ENCODE data around the gene FBP2. TPM values are rescaled to one million over a fixed set of nuclear protein-coding genes. Genes with fewer than 3 reads are reported as not detected.
"Not testable (repeated sequence)": the region's sequence is repeated elsewhere in the genome, so short reads cannot be mapped to it uniquely, and the experiment has no call there.

The FBP2 gene
- total RNA-seq, 1 donor from 2014 or later: not detected

DNA sequence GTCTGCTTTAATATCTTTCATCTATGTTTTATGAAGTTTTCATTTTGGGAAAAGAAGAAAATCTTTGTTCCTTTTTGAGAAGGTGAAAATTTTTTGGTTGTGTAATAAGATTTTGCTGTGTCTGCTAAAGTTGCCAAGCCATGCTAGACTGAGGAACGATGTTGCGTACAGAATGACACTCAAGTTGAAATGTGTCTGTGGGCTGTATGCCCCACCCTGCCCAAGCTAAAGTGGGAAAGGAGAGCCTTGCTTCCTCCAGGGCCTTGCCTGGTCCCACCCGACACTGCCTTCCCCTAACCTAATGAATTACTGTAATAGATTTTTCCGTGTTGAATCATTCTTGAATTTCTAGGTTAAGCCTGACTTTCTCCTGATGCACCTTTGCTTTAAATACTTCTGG, 36.2 kb downstream of the FBP2 start:
- TF ChIP-seq, protein P1, sequence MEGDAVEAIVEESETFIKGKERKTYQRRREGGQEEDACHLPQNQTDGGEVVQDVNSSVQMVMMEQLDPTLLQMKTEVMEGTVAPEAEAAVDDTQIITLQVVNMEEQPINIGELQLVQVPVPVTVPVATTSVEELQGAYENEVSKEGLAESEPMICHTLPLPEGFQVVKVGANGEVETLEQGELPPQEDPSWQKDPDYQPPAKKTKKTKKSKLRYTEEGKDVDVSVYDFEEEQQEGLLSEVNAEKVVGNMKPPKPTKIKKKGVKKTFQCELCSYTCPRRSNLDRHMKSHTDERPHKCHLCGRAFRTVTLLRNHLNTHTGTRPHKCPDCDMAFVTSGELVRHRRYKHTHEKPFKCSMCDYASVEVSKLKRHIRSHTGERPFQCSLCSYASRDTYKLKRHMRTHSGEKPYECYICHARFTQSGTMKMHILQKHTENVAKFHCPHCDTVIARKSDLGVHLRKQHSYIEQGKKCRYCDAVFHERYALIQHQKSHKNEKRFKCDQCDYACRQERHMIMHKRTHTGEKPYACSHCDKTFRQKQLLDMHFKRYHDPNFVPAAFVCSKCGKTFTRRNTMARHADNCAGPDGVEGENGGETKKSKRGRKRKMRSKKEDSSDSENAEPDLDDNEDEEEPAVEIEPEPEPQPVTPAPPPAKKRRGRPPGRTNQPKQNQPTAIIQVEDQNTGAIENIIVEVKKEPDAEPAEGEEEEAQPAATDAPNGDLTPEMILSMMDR (IDR thresholded peaks at IDR 0.05; ENCODE audit: insufficient read depth, low read length, severe bottlenecking): no peak
- DNase-seq (ENCODE audit: low read depth) (no peak), FAIRE-seq (no peak)
- no peaks in the 10 kb centered on the region for H3K36me3 ChIP-seq (ENCODE audit: control insufficient read depth, insufficient read depth, low read length)
- no peak overlapping the region for H3K4me3 ChIP-seq (ENCODE audit: low read depth, low read length)
- H3K27me3 ChIP-seq (ENCODE audit: control insufficient read depth, insufficient read depth, low read length): no peaks in the 10 kb centered on the region

DNA sequence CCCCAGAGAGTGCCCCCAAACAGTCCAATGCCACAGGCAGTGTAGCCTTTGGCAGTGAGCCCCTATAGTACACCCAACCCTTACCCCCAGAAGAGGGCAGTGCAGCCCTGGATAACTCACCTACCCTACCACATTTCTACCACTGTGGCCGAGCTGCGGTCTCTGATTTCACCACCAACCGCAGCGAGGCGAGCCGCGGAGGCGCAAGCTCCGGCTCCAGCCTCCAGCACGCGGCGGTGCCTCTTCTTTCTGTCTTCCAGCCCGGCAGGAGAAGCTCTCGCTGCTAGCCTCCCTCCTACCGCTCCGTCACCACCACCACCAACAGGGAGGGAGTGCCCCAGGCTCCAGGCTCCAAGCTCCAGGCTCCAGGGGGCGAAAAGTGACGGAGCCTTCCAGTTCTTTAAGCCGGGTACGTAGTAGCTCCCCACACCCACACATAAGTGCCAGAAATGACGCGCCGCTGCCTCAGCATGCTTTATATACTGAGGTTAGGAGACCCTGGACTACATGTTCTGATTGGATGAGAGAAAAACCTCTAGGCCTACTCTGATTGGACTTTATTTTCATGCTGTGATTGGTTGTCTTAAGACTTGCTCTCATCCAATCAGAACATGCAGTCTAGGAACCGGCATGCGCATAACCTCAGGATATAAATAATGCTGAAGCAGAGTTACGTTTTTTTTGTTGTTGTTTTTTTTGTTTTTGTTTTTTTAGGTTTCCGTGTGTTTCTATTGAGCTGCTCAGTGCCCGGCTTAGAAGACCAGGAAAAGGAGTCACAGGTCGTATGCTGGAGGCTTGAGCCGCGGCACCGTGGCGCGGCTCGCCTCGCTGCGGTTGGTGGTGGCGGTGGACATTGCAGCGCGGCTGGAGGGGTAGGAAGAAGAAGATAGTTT, 38.9 kb downstream of the FBP2 start, which contains the start of gene PCAT7:
Gene PCAT7 (plus strand): TSS at position 645 of the 893 bp plus-strand sequence.
- no peak for FAIRE-seq
- no peaks in the 10 kb centered on the region for H3K27me3 ChIP-seq (ENCODE audit: control insufficient read depth, insufficient read depth, low read length)

DNA sequence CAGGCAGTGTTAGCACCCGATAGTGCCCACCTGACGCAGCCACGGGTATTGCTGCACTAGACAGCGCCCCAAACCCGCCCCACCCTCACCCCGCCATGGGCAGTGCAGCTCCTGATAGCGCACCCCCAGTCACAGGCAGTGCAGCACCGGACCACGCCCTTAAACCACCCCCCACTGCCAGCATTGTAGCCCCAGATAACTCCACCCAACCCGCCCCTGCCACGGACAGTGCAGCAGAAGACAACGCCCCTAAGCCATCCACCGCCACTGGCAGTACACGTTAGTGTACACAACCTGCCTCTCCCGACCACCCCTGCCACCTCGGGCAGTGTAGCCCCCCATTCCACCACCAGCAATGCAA, 39.6 kb downstream of the FBP2 start:
- DNase-seq (ENCODE audit: low read depth) (no peak), FAIRE-seq (no peak)
- no peak overlapping the region for H3K4me3 ChIP-seq (ENCODE audit: low read depth, low read length)
- no peaks in the 10 kb centered on the region for H3K27me3 ChIP-seq (ENCODE audit: control insufficient read depth, insufficient read depth, low read length)
- TF ChIP-seq, protein P1 (IDR thresholded peaks at IDR 0.05; ENCODE audit: insufficient read depth, low read length, severe bottlenecking): no peak
- H3K36me3 ChIP-seq (ENCODE audit: control insufficient read depth, insufficient read depth, low read length): no peaks in the 10 kb centered on the region

More for the DNA sequence above, 38.9 kb downstream of the FBP2 start, which contains the start of gene PCAT7:
- peak; percentile 42 for DNase-seq (ENCODE audit: low read depth)
- peak within 1 kb of the TSS; percentile 5 for H3K4me3 ChIP-seq (ENCODE audit: low read depth, low read length)
- H3K36me3 ChIP-seq (ENCODE audit: control insufficient read depth, insufficient read depth, low read length): no peaks in the 10 kb centered on the region
- TF ChIP-seq, protein P1 (IDR thresholded peaks at IDR 0.05; ENCODE audit: insufficient read depth, low read length, severe bottlenecking): peak; percentile 47

DNA sequence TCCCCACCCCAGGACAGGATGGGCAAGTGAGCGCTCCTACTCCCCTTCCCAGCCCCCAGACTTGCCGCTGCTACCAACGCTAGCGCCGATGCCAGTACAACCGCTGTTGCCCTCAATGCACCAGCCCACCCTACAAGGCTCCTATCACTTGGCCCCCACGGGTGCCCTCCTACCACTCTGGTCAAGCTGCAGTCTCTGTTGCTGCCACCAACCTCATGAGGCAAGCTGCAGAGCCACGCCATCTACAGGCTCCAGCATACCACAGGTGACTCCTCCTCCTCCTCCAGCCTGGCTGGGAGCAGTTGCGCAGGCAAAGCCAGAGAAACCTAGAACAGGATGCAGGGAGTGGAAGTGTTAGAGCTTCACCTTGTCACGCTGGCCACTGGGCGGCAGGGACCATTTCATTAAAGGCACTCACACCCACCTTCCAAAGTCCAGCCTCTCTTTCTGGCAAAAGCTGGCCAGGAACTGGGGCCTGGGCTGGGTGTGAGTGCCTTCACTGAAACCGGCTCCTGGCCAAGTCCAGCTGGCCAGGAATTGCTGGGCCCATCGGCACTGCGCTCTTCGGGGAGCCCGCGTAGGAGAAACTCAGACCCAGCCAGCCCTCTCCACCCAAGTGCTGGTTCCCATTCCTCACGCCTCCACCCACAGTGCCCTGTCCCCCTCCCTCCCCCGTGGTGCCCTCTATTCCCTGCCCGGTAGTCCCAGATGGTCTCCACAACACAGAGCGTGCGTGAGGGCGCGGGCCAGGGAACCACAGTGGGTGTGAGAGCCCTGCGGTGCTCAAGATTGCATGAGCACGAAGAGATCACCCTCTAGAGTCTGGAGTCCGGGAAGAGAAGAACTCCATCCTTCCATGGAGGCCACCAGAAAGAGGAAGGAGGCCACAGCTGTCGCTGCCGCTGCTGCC, 40.3 kb downstream of the FBP2 start:
- TF ChIP-seq, protein P1 (IDR thresholded peaks at IDR 0.05; ENCODE audit: insufficient read depth, low read length, severe bottlenecking): no peak
- no peak overlapping the region for H3K4me3 ChIP-seq (ENCODE audit: low read depth, low read length)
- no peak for FAIRE-seq
- no peaks in the 10 kb centered on the region for H3K36me3 ChIP-seq (ENCODE audit: control insufficient read depth, insufficient read depth, low read length)
- H3K27me3 ChIP-seq (ENCODE audit: control insufficient read depth, insufficient read depth, low read length): no peaks in the 10 kb centered on the region
- no peak for DNase-seq (ENCODE audit: low read depth)

DNA sequence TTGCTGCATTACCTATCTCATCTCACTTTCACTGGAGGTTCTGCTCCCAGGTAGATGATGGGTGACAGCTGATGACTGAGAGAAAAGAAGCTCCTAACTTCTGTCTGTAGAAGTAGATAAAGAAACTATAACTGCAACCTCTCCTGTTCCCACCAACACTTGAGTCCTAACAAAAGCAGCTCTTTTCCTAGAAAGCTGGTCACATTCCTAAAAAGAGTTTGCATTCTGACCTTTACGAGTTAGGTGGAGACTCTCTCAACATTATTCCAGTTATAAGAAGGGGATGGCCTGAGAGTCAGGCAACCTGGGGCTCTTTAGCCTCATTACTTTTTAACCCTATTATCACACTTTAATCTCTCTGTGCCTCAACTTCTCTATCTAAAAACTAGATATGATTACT, 47.7 kb downstream of the FBP2 start:
- no peak for DNase-seq (ENCODE audit: low read depth)
- TF ChIP-seq, protein P1 (IDR thresholded peaks at IDR 0.05; ENCODE audit: insufficient read depth, low read length, severe bottlenecking): no peak
- H3K4me3 ChIP-seq (ENCODE audit: low read depth, low read length): no peak overlapping the region

DNA sequence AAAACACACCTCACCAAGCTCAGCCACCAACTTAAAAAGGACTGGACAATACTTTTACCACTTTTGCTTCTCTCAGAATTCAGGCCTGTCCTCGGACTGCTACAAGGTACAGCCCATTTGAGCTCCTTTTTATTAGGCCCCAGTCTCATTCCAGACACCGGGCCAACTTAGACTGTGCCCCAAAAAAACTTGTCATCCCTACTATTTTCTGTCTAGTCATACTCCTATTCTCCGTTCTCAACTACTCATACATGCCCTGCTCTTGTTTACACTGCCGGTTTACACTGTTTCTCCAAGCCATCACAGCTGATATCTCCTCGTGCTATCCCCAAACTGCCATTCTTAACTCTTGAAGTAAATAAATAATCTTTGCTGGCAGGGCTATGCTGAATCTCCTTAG, 49.3 kb downstream of the FBP2 start:
- not testable (repeated sequence) for H3K36me3 ChIP-seq (ENCODE audit: control insufficient read depth, insufficient read depth, low read length); H3K4me3 ChIP-seq (ENCODE audit: low read depth, low read length); H3K27me3 ChIP-seq (ENCODE audit: control insufficient read depth, insufficient read depth, low read length); FAIRE-seq; DNase-seq (ENCODE audit: low read depth)

More for the DNA sequence above, 47.7 kb downstream of the FBP2 start:
- no peaks in the 10 kb centered on the region for H3K27me3 ChIP-seq (ENCODE audit: control insufficient read depth, insufficient read depth, low read length)
- FAIRE-seq: no peak
- H3K36me3 ChIP-seq (ENCODE audit: control insufficient read depth, insufficient read depth, low read length): no peaks in the 10 kb centered on the region
